Neural cell (in vitro differentiated cells): Measurements from ENCODE around the gene TNFAIP8. TPM values are rescaled to one million over a fixed set of nuclear protein-coding genes. Genes with fewer than 3 reads are reported as not detected.

ENCODE experiments used
- H2AFZ ChIP-seq: fragments of 200-600, 300-800 bp; sonication (generic), shearing (Covaris generic); 2 replicates; pipeline ENCODE4 v1.6.0; 2014; ENCODE audit warnings: low read depth, mild to moderate bottlenecking, antibody characterized with exemption, low read length, moderate library complexity
- H3F3A ChIP-seq: fragments of 200-600 bp; shearing (Covaris generic); 2 replicates; pipeline ENCODE4 v1.6.1; 2016; ENCODE audit warnings: mild to moderate bottlenecking, moderate library complexity, mixed read lengths, antibody characterized with exemption, low read length; ENCODE audit not compliant: insufficient read depth, poor library complexity, severe bottlenecking
- H3K27ac ChIP-seq: fragments of 200-600, 300-800 bp; sonication (generic), shearing (Covaris generic); 2 replicates; pipeline ENCODE4 v1.5.1; 2014; ENCODE audit warnings: mild to moderate bottlenecking, low read length, moderate library complexity
- H3K27me3 ChIP-seq: fragments of 300-800, 200-600 bp; sonication (generic), shearing (Covaris generic); 2 replicates; pipeline ENCODE4 v1.6.0; 2014; ENCODE audit warnings: mild to moderate bottlenecking, low read depth, low read length, moderate library complexity; ENCODE audit not compliant: insufficient read depth
- H3K36me3 ChIP-seq: fragments of 300-800, 200-600 bp; sonication (generic), shearing (Covaris generic); 2 replicates; pipeline ENCODE4 v1.5.1; 2014; ENCODE audit warnings: mild to moderate bottlenecking, antibody characterized with exemption, low read length, moderate library complexity; ENCODE audit not compliant: insufficient read depth
- H3K4me2 ChIP-seq: fragments of 300-800, 200-600 bp; sonication (generic), shearing (Covaris generic); 2 replicates; pipeline ENCODE4 v1.6.0; 2014; ENCODE audit warnings: mild to moderate bottlenecking, low read length
- H3K4me3 ChIP-seq: fragments of 300-800, 200-600 bp; sonication (generic), shearing (Covaris generic); 2 replicates; pipeline ENCODE4 v1.5.1; 2014; ENCODE audit warnings: mild to moderate bottlenecking, low read length, moderate library complexity
- H3K79me2 ChIP-seq: fragments of 200-600 bp; shearing (Covaris generic); replicated peaks from 2 replicates; pipeline ENCODE4 v1.6.0; 2014; ENCODE audit warnings: mild to moderate bottlenecking, low read length, moderate library complexity; ENCODE audit not compliant: insufficient read depth
- H3K9ac ChIP-seq: fragments of 300-800, 200-600 bp; sonication (generic), shearing (Covaris generic); 2 replicates; pipeline ENCODE4 v1.6.1; 2016; ENCODE audit warnings: mild to moderate bottlenecking, low read length, mixed read lengths
- H3K9me2 ChIP-seq: fragments of 200-600 bp; shearing (Covaris generic); 2 replicates; pipeline ENCODE4 v1.6.1; 2016; ENCODE audit warnings: mild to moderate bottlenecking, low read length, mixed read lengths; ENCODE audit not compliant: insufficient read depth
- H3K9me3 ChIP-seq: fragments of 200-600, 300-800 bp; sonication (generic), shearing (Covaris generic); 2 replicates; pipeline ENCODE4 v1.6.1; 2016; ENCODE audit warnings: mild to moderate bottlenecking, mixed run types, low read length, moderate library complexity, mixed read lengths
- H4K20me1 ChIP-seq: fragments of 200-600 bp; shearing (Covaris generic); 2 replicates; pipeline ENCODE4 v1.6.1; 2016; ENCODE audit warnings: mild to moderate bottlenecking, mixed run types; ENCODE audit not compliant: insufficient read depth
- CTCF ChIP-seq: fragments of 450-650 bp; IDR thresholded peaks from 2 replicates; pipeline ENCODE4 v1.5.1; 2014; ENCODE audit warnings: antibody characterized with exemption, mild to moderate bottlenecking, moderate library complexity; ENCODE audit not compliant: poor library complexity, severe bottlenecking
- EP300 ChIP-seq: fragments of 450-650 bp; conservative IDR thresholded peaks from 2 replicates; pipeline ENCODE4 v1.6.1; 2014; ENCODE audit warnings: antibody characterized with exemption, mild to moderate bottlenecking, moderate library complexity; ENCODE audit not compliant: poor library complexity, severe bottlenecking
- EZH2 ChIP-seq: fragments of 200-600, 300-800 bp; shearing (Covaris generic), sonication (generic); IDR thresholded peaks from 2 replicates; pipeline ENCODE4 v1.6.1; 2014; ENCODE audit warnings: antibody characterized with exemption, low read length, borderline replicate concordance, mild to moderate bottlenecking; ENCODE audit not compliant: insufficient read depth, poor library complexity, severe bottlenecking
- MXI1 ChIP-seq: fragments of 450-650 bp; conservative IDR thresholded peaks from 2 replicates; pipeline ENCODE4 v1.6.1; 2014; ENCODE audit warnings: antibody characterized with exemption, mild to moderate bottlenecking; ENCODE audit not compliant: poor library complexity, severe bottlenecking
- POLR2AphosphoS5 ChIP-seq: IDR thresholded peaks from 2 replicates; pipeline ENCODE4 v1.6.1; 2012
- RAD21 ChIP-seq: fragments of 450-650 bp; conservative IDR thresholded peaks from 2 replicates; pipeline ENCODE4 v1.6.1; 2014; ENCODE audit warnings: antibody characterized with exemption, mild to moderate bottlenecking, moderate library complexity
- REST ChIP-seq: IDR thresholded peaks from 2 replicates; pipeline ENCODE4 v1.6.1; 2012; ENCODE audit warnings: borderline replicate concordance
- SMC3 ChIP-seq: fragments of 450-650 bp; conservative IDR thresholded peaks from 2 replicates; pipeline ENCODE4 v1.6.1; 2014; ENCODE audit warnings: antibody characterized with exemption, mild to moderate bottlenecking, moderate library complexity; ENCODE audit not compliant: poor library complexity
- TAF1 ChIP-seq: IDR thresholded peaks from 2 replicates; pipeline ENCODE4 v1.6.1; 2012; ENCODE audit warnings: low read depth
- polyA plus RNA-seq: library from polyadenylated mRNA; depleted of rRNA; stranded (reverse); fragments of >200 nt; gene quantifications from 2 replicates; pipeline ENCODE4 v1.2.3, GENCODE V29; 2014

TNFAIP8 gene
- polyA plus RNA-seq, 1 donor from 2014 or later: 0.26 TPM

GRCh38 chr5:119316086-119316485, 39.7 kb upstream of the TNFAIP8 start:
- H3K27ac ChIP-seq: no peak overlapping the region
- H3K9me2 ChIP-seq: no peaks in the 10 kb centered on the region
- H3K4me3 ChIP-seq: no peak overlapping the region
- H3K79me2 ChIP-seq: no peaks in the 10 kb centered on the region
- H2AFZ ChIP-seq: no peak overlapping the region
- no peaks in the 10 kb centered on the region for H3K9me3 ChIP-seq
- H4K20me1 ChIP-seq: no peaks in the 10 kb centered on the region
- no peaks in the 10 kb centered on the region for H3K27me3 ChIP-seq
- H3K9ac ChIP-seq: no peak overlapping the region
- H3F3A ChIP-seq: no peaks in the 10 kb centered on the region
- TF ChIP-seq POLR2AphosphoS5: no peak
- H3K4me2 ChIP-seq: no peak overlapping the region
- H3K36me3 ChIP-seq: no peaks in the 10 kb centered on the region

GRCh38 chr5:119316906-119317305, 38.9 kb upstream of the TNFAIP8 start:
- Histone ChIP-seq H3K4me2 (no peak overlapping the region), H3K79me2 (no peaks in the 10 kb centered on the region), H3K9me3 (no peaks in the 10 kb centered on the region), H3K27me3 (no peaks in the 10 kb centered on the region), H3K27ac (no peak overlapping the region), H3K9ac (no peak overlapping the region), H2AFZ (no peak overlapping the region), H3K9me2 (no peaks in the 10 kb centered on the region), H3F3A (no peaks in the 10 kb centered on the region), H3K4me3 (no peak overlapping the region), H3K36me3 (no peaks in the 10 kb centered on the region), H4K20me1 (no peaks in the 10 kb centered on the region)
- TF ChIP-seq MXI1 (no peak), SMC3 (no peak), EZH2 (no peak), EP300 (no peak), RAD21 (no peak), CTCF (no peak), POLR2AphosphoS5 (no peak), REST (no peak), TAF1 (no peak)

- Histone ChIP-seq H3K27ac (no peak overlapping the region), H3K4me2 (no peak overlapping the region), H3K4me3 (no peak overlapping the region), H3K27me3 (no peaks in the 10 kb centered on the region), H3K9me3 (no peaks in the 10 kb centered on the region), H3K36me3 (no peaks in the 10 kb centered on the region), H3K9me2 (no peaks in the 10 kb centered on the region), H3K9ac (no peak overlapping the region), H3K79me2 (no peaks in the 10 kb centered on the region), H2AFZ (no peak overlapping the region), H3F3A (no peaks in the 10 kb centered on the region), H4K20me1 (no peaks in the 10 kb centered on the region)
- no peak for TF ChIP-seq MXI1
- TF ChIP-seq EZH2: no peak
- TF ChIP-seq CTCF: no peak
- no peak for TF ChIP-seq TAF1
- TF ChIP-seq RAD21: no peak
- TF ChIP-seq SMC3: no peak
- no peak for TF ChIP-seq POLR2AphosphoS5
Measured at GRCh38 chr5:119318256-119318894, 37.4 kb upstream of the TNFAIP8 start.
